KBM-7 (cell line): ENCODE results near the gene ORM2.

Source experiments
- DNase-seq: peaks from one replicate; pipeline ENCODE4 v3.0.0-alpha.2; 2015
- in situ Hi-C: fragments of 300-500 bp; cut with MboI; formaldehyde crosslinking; loops from 2 replicates; pipeline ENCODE4 v1.14.3; 2020; ENCODE audit warnings: low sequenced_read_pairs, low pct_unique_long_range_greater_than_20kb, mixed read lengths

Gene ORM2

DNA sequence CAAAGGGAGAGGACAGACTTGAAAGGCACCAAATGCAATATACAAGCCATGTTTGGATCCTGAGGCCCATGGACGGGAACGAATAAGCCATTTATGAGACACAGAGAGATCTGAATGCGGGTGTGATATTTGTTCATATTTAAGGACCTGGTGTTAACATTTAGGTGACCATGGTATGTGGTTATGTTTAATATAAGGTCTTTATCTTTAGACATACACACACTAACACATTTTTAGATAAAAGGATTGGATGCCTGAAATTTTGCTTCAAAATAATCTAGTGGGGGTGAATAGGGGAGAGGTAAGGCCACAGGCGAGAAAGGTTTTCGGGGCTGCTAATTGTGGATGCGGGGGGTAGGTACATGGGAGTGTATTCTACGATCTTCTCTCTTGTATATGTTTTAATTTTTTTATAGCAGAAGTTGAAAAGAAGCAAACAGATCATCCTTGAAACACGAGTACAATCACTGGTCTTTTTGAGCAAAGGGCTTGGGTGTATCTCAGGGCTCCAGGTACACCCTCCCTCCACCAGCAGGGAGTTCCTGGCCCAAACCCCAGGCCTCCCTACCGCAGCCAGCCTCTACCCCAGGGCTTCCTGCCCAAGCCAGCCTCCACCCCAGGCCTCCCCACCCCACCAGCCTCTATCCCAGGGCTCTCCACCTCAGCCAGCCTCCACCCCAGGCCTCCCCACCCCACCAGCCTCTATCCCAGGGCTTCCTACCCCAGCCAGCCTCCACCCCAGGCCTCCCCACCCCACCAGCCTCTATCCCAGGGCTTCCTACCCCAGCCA is 45.9 kb downstream of the ORM2 start:
- no peak for DNase-seq
- in situ Hi-C loops, result no loop called here

DNA sequence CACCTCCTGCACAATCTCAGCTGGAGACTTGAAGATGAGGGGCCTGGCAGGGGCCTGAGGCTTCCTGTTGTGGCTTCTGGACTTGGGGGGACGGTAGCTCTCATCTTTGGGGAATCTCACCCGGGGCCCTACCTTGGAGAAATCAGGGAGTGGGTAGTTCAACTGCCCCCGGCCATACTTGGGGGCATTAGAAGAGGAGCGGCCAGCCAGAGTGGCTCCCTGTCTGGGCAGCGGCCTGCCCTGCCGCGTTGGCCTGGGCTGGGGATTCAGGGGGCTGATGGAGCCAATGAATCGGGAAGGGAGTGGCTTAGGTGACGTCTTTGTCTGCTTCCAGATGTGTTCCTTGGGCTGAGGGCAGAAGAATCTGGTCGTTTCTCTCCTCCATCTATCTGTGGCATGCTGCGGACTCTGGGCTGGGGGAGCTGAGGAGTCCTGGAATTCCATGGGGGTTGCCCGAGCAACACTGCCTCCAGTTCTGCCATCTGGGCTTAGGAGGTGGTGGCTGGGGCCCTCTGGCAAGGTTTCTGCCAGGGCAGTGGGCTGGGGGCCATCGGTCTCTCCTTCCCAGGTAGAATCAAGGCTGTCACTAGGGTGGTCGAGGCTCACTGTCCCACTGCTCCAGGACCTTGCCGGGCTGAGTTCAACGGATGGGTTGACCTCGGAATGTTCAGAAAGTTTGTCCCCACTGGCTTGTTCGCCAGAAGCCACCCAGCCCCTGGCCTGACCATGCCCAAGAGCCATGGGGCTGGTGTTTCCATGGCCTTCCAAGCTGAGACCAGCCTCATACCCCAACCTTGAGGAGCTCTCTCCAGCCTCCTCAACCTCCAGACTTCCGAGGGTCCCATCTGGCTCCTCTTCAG is 47.1 kb downstream of the ORM2 start:
- DNase-seq, result no peak
- in situ Hi-C loops, result no loop called here

DNA sequence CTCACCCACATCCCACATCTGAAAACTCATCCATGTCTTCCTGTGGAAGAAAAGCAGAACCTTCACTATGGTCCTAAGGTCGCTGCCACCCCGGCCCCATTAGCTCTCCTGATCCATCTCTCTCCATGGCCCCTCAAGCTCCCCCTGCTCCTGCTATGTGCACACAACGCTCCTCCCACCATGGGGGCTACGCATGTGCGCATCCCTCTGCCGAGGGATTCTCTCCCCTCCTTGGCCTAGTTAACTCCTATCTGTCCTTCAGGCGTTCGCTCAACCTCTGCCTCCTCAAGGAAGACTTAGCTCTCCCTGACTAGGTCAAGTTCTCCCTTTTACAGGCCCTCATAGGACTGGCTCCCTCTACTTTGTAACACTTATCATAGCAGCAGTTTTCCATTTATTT is 48.3 kb downstream of the ORM2 start:
- in situ Hi-C loops, result no loop called here
- DNase-seq, result no peak

DNA sequence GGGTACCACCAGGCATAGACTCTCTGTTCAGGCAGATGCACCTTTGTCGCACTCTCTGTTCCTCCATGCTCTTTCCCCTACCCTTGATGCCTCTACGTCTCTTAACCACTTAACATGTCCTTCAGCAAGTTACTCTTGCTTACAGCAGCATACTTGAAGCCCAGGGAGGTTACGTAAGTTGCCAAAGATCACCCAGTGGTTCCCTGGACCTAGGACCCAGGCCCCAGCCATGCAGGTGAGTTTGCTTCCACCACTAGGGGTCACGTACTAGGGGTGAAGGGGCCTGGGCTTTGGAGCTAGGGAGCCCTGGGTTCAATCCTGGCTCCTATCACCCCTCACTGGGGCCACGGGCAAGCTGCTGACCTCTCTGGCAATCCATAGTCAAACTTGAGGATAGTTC is 49.2 kb downstream of the ORM2 start:
- in situ Hi-C loops, result no loop called here

More for the DNA sequence above, 49.2 kb downstream of the ORM2 start:
- DNase-seq, result no peak
